Activated T-cell treated with anti-CD3 and anti-CD28 coated beads for 24 hours (primary cell): ENCODE measurements around the gene CCDC88B.
A peak's percentile ranks its signal among the peaks of the same experiment; 100 is the strongest.
"Not testable (repeated sequence)": the region's sequence is repeated elsewhere in the genome, so short reads cannot be mapped to it uniquely, and the experiment has no call there.

ENCODE experiments used
- DNase-seq: peaks from one replicate; pipeline ENCODE4 v3.0.0-alpha.2; 2020; ENCODE audit warnings: low read depth

The CCDC88B gene

DNA sequence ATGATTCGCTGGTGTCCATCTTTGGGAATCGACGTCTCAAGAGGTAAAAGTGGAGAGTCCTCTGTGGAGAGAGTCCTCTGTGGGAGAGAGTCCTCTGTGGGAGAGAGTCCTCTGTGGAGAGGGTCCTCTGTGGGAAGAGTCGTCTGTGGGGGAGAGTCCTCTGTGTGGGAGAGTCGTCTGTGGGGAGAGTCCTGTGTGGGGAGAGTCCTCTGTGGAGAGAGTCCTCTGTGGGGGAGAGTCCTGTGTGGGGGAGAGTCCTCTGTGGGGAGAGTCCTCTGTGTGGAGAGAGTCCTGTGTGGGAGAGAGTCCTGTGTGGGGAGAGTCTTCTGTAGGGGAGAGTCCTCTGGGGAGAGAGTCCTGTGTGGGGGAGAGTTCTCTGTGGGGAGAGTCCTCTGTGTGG, 19.0 kb upstream of the CCDC88B start:
- DNase-seq = no peak

DNA sequence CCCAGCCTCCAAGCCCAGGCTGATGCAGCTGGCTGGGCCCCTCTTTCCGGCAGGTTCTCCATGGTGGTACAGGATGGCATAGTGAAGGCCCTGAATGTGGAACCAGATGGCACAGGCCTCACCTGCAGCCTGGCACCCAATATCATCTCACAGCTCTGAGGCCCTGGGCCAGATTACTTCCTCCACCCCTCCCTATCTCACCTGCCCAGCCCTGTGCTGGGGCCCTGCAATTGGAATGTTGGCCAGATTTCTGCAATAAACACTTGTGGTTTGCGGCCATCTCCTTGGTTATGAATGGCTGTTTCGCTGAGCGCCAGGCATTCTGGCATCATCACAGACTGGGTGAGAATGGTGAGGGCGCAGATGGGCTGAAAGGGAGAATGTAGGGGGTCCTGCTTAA, 18.5 kb upstream of the CCDC88B start:
- no peak for DNase-seq

- DNase-seq = no peak
These were observed 17.1 kb upstream of the CCDC88B start for GRCh38 chr11:64322925-64323260.

DNA sequence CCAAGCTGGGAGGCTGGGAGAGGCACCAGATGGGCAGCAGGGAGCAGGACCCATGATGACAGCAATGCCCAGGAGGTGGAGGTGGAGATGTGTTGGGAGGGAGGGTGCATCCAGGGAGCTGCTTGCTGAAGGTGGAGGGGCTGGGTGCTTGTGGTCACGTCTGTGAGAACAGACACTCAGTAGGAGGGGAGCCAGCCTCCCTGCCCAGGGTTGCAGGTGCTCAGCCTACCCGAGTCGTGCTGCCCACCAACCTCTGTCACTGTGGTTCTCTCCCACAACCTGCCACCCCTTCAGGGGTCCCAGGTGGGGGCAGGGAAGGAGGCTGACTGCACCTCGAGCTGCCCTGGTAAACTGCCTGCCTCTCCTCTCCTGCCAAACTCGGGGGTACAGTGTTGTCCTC, 16.6 kb upstream of the CCDC88B start:
- DNase-seq = no peak

GRCh38 chr11:64323984-64324383, 16.0 kb upstream of the CCDC88B start:
- not testable (repeated sequence) for DNase-seq

DNA sequence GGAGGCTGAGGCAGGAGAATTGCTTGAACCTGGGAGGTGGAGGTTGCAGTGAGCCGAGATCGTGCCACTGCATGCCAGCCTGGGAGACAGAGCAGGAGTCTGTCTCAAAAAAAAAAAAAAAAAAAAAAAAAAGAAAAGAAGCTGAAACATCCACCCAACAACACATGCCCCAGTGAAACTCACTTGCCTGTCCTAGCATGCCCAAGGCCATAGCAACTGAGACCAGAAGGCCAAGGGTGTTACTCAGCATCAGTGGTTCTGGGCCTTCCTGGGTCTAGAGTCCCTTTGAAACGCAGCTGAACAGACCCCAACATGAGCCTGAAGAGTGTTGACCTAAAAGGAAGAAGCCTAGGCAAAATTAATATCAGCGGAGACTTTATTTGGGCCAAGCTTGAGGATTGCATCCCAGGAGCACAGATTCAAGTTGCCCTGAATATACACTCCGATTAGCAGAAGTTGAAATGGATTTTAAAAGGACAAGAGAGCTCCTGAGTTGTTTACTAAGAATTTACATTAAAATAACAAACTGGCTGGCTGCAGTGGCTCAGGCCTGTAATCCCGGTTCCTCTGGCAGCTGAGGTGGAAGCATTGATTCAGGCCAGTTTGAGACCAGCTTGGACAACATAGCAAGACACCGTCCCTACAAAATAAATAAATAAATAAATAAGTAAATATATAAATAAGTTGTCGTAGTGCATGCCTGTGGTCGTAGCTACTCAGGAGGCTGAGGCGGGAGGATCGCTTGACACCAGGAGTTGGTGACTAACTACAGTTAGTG, 15.1 kb upstream of the CCDC88B start:
- DNase-seq = no peak

DNA sequence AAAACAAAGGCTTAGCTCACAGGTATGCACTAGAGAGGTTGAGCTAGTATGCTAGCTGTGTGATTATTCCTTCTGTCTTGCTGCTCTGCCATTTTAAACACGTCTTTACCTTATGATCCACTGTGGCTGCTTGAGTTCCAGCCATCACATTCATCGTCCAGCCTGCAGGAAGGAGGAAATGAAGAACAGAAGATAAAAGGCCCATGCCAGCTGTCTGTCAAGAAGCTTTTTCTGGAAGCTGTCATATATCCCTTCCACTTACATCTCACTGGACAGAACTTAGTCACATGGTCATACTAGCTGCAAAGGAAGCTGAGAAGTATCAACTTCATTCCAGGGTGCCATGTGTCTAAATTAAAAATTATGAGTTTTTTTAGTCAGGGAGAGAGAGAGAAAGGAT, 12.6 kb upstream of the CCDC88B start:
- DNase-seq = no peak

DNA sequence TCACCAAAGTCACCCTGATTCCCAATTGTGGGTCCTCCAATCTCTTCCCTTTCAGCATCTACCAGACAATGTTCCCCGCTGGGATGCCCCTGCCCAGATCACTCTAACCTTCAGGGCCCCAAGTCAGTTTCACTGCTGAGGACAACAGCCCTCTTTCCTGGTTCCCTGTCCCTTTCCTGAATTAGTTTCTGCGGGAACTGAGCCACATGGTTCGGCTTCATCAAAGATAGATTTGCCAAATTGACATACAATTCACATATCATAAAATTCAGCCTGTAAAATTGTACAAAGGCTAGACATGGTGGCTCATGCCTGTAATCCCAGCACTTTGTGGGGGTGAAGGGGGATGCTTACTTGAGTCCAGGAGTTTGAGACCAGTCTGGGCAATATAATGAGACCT, 12.0 kb upstream of the CCDC88B start:
- DNase-seq = no peak

- DNase-seq = no peak
These were observed 9.1 kb upstream of the CCDC88B start for GRCh38 chr11:64330888-64331287.

DNA sequence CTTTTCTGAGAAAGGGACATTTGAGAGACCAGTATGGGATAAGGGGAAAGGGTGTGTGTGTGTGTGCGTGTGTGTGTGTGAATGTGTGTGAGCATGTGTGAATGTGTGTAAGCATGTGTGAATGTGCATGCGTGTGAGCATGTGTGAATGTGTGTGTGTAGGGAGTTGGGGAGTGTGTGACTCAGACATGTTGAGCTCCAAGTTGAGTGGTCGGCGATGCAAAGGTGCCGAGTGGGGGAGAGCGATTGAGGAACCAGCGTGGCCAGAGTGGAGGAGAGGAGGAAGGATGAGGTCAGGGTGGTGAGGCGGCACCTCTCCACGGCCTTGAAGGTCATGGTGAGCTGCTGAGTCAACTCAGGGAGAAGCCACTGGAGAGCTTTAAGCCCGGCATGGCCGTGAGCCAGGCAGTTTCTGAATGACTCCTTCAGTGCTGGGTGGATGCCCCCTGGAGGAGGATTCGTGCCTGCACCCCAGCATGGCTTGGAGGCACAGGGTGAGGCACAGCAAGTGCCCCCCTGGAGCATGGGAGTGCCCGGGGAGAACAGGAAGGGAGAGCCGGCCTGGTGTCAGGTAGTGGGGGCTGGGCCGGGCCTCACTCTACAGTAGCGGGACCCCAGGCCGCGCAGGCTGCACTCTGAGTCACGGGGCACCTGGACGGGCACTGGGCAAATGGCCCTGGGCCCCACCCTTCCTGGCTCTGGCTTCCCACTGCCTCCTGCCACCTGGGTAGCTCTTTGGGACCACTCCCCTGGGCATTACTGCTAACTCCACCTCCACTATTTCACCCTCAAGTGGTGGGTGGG, 8.2 kb upstream of the CCDC88B start:
- peak; percentile 65 for DNase-seq

DNA sequence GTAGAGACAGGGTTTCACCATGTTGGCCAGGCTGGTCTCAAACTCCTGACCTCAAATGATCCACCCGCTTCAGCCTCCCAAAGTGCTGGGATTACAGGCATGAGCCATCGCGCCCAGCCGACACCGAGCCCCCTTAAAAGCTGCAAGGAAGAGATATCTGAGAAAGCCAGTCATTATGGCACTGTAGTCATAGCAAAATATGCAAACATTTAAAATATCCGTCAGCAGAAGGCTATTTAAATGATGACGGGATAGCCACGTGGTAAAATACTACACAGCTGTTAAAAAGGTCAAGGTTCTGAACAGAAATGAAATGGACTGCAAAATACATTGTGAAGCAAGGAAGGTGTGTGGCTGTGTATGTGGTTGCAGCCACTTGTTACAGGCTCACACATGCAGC, 6.4 kb upstream of the CCDC88B start:
- no peak for DNase-seq

GRCh38 chr11:64334764-64335735, 5.0 kb upstream of the CCDC88B start:
- DNase-seq = no peak

DNA sequence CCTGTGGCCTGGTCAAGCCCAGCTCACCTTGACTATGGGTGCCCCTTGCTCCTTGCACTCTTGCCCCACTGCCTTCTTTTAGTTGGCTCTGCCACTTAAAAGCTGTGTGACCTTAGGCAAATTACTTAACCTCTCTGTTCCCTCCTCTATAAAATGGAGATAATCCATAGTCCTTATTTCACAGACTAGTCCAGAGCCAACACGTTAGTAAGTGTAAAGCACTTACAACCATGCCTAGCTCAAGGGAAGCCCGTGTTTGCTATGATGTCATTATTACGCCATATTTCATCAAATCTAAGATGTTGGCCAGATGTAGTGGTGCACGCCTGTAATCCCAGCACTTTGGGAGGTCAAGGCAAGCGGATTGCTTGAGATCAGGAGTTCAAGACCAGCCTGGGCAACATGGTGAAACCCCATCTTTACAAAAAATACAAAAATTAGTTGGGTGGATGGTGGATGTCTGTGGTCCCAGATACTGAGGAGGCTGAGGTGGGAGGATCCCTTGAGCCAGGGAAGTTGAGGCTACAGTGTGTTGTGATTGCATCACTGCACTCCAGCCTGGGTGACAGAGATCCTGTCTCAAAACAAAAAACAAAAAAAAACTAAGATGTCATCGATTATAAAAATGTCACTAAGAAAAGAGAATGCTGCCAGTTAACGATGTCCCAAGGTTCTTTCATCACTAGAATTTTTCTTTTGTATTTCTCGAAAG, 2.3 kb upstream of the CCDC88B start:
- DNase-seq = no peak

GRCh38 chr11:64338716-64339115, 1.3 kb upstream of the CCDC88B start:
- DNase-seq = no peak

- DNase-seq = no peak
These were observed 718 bp upstream of the CCDC88B start for GRCh38 chr11:64339286-64339685.

DNA sequence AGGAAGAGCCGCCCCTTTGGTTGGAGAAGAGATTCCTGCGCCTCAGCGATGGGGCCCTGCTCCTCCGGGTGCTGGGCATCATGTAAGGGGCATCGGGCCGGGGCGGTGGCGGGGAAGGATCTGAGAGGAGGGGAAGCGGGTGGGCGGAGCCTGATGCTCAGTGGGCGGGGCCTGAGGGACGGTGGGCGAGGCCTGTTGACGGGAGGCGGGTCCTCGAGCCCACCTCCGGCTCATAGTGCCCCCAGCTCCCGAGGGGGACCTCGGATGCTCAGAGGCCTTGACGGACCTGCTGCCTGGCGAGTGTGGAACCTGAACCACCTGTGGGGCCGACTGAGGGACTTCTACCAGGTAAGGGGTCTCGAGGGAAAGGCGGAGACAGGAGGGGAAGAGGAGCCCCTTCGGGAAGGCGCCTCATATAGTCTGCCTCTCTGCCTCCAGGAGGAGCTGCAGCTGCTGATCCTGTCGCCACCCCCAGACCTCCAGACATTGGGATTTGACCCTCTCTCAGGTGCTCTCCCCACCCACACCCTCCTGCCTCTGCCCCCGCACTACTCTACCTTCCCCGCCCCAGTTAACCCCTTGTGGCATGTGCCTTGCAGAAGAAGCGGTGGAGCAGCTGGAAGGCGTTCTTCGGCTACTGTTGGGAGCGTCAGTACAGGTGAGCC, 799 bp downstream of the CCDC88B start:
- no peak for DNase-seq

DNA sequence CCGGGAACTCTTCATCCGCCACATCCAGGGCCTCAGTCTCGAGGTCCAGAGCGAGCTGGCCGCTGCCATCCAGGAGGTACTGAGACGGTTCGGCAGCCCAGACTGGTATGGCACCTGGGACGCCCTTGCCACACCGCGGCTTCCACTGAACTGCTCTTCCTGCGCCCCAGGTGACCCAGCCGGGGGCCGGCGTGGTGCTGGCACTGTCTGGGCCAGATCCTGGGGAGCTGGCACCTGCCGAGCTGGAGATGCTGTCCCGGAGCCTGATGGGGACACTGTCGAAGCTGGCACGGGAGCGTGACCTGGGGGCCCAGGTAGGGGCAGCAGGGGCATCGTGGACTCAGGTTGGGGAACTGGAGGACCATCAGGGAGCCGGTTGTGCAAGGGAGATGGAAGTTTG, 1.4 kb downstream of the CCDC88B start:
- DNase-seq = no peak

DNA sequence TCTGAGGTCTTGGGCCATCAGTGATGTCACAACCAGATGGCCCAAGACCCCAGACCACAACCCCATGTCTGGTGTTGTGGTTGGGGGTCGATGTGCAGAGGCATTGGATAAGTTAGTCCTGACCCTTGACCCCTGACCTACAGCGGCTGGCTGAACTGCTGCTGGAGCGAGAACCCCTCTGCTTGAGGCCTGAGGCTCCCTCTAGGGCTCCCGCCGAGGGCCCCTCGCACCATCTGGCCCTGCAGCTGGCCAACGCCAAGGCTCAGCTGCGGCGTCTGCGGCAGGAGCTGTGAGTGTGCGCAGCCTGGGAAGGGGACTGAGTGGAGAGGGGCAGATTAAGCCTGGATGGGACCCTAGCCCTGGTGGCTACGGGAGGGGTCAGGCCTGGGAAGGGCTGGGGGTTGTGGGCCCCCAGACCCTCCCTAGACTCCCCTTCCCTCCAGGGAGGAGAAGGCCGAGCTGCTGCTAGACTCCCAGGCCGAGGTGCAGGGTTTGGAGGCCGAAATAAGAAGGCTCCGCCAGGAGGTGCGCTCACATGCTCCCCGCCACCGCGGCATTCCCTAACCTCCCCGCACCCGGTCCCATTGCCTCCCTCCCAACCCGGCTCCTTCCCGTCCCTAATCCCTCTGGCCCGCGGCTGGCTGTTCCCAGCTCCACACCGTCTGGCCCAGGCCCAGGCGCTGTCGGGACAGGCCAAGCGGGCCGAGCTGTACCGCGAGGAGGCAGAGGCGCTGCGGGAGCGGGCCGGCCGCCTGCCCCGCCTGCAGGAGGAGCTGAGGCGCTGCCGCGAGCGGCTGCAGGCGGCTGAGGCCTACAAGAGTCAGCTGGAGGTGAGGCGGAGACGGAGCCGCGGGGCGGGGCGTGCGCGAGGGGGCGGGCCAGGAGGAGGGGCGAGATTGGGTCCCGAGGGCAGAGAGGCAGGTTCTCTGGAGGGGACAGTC, 2.1 kb downstream of the CCDC88B start:
- DNase-seq = peak; percentile 87

DNA sequence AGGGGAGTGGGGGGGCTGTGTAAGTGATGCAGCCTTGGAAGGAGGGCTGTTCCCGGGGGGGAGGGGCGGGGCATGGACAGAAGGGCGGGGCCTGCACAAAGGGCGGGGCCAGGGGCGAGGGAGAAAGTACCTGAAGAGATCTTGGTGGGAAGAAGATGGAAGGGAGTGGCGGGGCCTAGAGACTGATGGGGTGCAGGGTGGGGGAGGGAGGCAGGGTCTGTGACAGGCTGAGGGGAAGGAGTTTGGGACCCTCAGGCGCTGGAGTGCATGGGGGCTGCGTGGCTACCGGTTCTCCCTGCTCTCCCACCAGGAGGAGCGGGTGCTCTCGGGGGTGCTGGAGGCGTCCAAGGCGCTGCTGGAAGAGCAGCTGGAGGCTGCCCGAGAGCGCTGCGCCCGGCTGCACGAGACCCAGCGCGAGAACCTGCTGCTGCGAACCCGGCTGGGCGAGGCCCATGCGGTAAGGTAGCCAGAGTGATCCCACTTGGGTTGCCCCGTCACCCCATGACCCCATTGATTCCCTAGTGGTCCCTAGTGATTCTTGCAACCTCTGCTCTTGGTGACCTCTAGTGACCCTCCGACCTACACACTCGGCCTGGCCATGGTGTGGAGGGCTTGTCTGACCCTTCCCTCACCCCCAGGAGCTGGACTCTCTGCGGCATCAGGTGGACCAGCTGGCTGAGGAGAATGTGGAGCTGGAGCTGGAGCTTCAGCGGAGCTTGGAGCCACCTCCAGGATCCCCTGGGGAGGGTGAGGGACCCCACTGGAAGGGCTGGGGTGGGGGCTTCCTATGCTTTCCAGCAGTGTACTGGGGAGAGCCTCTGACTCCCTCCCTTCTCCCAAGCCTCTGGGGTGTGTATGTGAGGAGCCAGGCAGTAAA, 3.1 kb downstream of the CCDC88B start:
- no peak for DNase-seq
